ENCODE measurements around the gene MBLAC2. TPM values are rescaled to one million over a fixed set of nuclear protein-coding genes. Genes with fewer than 3 reads are reported as not detected.
A peak's percentile ranks its signal among the peaks of the same experiment; 100 is the strongest.

Gene MBLAC2
- total RNA-seq = 1 to 10 TPM; 5.1 to 7.4 (median 6.5) TPM

- Histone ChIP-seq H3K4me3 (replicated peaks in 1 of 3) (peak within 1 kb of the TSS; percentile 62 to 95 (median 91)), H3K27me3 (no peaks in the 10 kb centered on the region), H3K4me1 (peaks cover 15 to 20% of the 10 kb centered on the region in 2 donors), H3K36me3 (no peaks in the 10 kb centered on the region), H3K27ac (peak within 1 kb of the TSS; percentile 43 to 73 (median 53)), H3K9me3 (no peaks in the 10 kb centered on the region)
- TF ChIP-seq POLR2A (IDR thresholded peaks at IDR 0.05) = peak in 1 of 2 donors; percentile 87
- TF ChIP-seq, protein P1, sequence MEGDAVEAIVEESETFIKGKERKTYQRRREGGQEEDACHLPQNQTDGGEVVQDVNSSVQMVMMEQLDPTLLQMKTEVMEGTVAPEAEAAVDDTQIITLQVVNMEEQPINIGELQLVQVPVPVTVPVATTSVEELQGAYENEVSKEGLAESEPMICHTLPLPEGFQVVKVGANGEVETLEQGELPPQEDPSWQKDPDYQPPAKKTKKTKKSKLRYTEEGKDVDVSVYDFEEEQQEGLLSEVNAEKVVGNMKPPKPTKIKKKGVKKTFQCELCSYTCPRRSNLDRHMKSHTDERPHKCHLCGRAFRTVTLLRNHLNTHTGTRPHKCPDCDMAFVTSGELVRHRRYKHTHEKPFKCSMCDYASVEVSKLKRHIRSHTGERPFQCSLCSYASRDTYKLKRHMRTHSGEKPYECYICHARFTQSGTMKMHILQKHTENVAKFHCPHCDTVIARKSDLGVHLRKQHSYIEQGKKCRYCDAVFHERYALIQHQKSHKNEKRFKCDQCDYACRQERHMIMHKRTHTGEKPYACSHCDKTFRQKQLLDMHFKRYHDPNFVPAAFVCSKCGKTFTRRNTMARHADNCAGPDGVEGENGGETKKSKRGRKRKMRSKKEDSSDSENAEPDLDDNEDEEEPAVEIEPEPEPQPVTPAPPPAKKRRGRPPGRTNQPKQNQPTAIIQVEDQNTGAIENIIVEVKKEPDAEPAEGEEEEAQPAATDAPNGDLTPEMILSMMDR (IDR thresholded peaks at IDR 0.05) = peak in 4 of 6 experiments; percentile 53 to 65 (median 57)
- peak; percentile 91 to 94 for DNase-seq
- whole genome bisulfite sequencing, 2 donors = 0% methylated on average over 30 to 61 of the region's 73 CpGs
- intact Hi-C loops (cut with DNase I) = loop anchor here (10.0 kb wide), 1 partner anchor 50 kb away; the partner anchor contains the start of gene LYSMD3
Measured at GRCh38 chr5:90474235-90475107, at the start of gene MBLAC2, which contains the start of gene POLR3G. MBLAC2 (minus strand) TSS chr5:90474771; CDS start chr5:90474292, 479 bp downstream. POLR3G (plus strand) TSS chr5:90474864; CDS start chr5:90485568, 10,704 bp downstream.

DNA sequence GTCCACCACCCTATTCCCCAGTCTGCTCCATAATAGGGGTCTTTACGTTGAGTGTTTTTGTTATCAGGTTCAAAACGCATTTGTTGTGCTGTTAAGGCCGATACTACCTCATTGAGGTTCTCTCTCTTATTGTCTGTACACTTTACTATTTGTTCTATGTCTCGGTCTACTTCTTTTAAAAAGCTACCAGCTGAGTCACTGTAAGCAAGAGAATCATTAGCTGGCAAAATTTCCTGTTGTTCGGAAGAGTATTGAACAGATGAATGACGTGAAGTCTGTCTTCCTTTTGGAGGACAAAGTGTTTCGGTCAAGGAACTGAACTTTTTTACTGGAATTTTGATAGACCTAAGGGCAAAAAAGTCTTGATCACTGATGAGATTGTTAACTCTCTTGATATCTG is 44.5 kb upstream of the MBLAC2 start:
- intact Hi-C loops (cut with DNase I) = no loop called here
- Histone ChIP-seq H3K36me3 (peaks cover 0 to 23% of the 10 kb centered on the region in 2 donors), H3K4me3 (replicated peaks in 1 of 3) (no peak overlapping the region), H3K27ac (no peak overlapping the region), H3K9me3 (no peaks in the 10 kb centered on the region), H3K27me3 (no peaks in the 10 kb centered on the region), H3K4me1 (no peaks in the 10 kb centered on the region)
- TF ChIP-seq, protein P1 (IDR thresholded peaks at IDR 0.05) = no peak
- no peak for TF ChIP-seq POLR2A (IDR thresholded peaks at IDR 0.05)
- WGBS, 2 donors = 97 to 98% methylated on average over 7 of the region's 7 CpGs
- DNase-seq = no peak

DNA sequence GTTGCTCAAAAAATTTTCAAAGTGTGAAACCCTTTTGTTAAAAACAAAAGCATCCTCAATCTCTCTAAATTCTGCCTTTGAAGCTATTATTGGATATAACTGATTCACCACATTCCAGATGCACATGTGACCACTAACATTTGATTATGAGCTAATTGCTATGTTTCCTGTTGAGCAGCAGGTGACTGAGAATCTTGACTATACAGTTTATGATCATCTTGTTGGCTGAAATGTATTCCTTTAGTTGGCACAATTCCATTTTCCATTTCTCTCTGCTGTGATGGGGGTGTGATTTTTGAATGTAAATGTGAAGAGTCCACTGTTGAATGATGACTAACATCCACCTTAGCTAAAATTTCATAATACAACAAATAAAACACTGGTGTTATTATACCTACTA is 44.1 kb upstream of the MBLAC2 start:
- no peak overlapping the region for H3K27ac ChIP-seq
- no peak overlapping the region for H3K4me3 ChIP-seq (replicated peaks in 1 of 3)
- TF ChIP-seq, protein P1 (IDR thresholded peaks at IDR 0.05) = no peak
- no peak for TF ChIP-seq POLR2A (IDR thresholded peaks at IDR 0.05)
- DNase-seq = no peak
- no peaks in the 10 kb centered on the region for H3K9me3 ChIP-seq
- intact Hi-C loops (cut with DNase I) = no loop called here
- H3K27me3 ChIP-seq = no peaks in the 10 kb centered on the region
- no peaks in the 10 kb centered on the region for H3K4me1 ChIP-seq
- peaks cover 0 to 21% of the 10 kb centered on the region in 2 donors for H3K36me3 ChIP-seq

GRCh38 chr5:90514520-90514919 is 39.9 kb upstream of the MBLAC2 start:
- H3K27ac ChIP-seq = no peak overlapping the region
- intact Hi-C loops (cut with DNase I) = no loop called here
- TF ChIP-seq POLR2A (IDR thresholded peaks at IDR 0.05) = no peak
- TF ChIP-seq, protein P1 (IDR thresholded peaks at IDR 0.05) = no peak

DNA sequence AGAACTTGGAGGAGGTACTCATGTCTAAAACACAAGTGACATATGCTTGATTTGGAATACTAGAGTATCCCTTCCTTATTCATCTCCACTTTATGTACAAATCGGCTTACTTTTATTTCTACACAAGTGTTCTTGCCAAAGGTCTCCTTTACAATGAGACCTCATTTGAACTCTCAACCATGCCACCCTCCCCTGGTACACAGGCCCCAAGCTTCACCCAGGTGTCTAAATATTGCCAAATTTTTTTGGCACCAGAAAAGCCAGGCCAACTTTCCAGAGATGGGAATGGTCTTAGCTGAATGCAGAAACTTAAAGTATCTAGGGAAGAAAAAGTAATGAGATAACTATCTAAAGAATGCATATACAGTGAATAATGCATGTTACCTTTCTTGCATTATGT is 35.9 kb upstream of the MBLAC2 start:
- intact Hi-C loops (cut with DNase I) = no loop called here
- 95% methylated on average over 1 of the region's 1 CpG for WGBS, 2 donors

More at GRCh38 chr5:90514520-90514919, 39.9 kb upstream of the MBLAC2 start:
- H3K4me3 ChIP-seq (replicated peaks in 1 of 3) = no peak overlapping the region
- H3K4me1 ChIP-seq = no peaks in the 10 kb centered on the region
- no peaks in the 10 kb centered on the region for H3K9me3 ChIP-seq
- DNase-seq = no peak
- H3K36me3 ChIP-seq = peaks cover 0 to 5% of the 10 kb centered on the region in 2 donors
- WGBS, 2 donors = 88 to 92% methylated on average over 3 of the region's 3 CpGs
- H3K27me3 ChIP-seq = no peaks in the 10 kb centered on the region

More for the DNA sequence above, 35.9 kb upstream of the MBLAC2 start:
- H3K27me3 ChIP-seq = no peaks in the 10 kb centered on the region
- H3K36me3 ChIP-seq = no peaks in the 10 kb centered on the region
- no peak for TF ChIP-seq POLR2A (IDR thresholded peaks at IDR 0.05)
- H3K4me1 ChIP-seq = no peaks in the 10 kb centered on the region
- no peak overlapping the region for H3K27ac ChIP-seq
- H3K9me3 ChIP-seq = no peaks in the 10 kb centered on the region
- H3K4me3 ChIP-seq (replicated peaks in 1 of 3) = no peak overlapping the region
- no peak for DNase-seq

Data from thyroid gland (tissue), 4 donors.